ENCODE results near the gene CSNK1D. TPM values are rescaled to one million over a fixed set of nuclear protein-coding genes. Genes with fewer than 3 reads are reported as not detected.
"Not testable (repeated sequence)": the region's sequence is repeated elsewhere in the genome, so short reads cannot be mapped to it uniquely, and the experiment has no call there.

Gene CSNK1D
- total RNA-seq, 1 experiment from 2014 or later = 22.6 TPM

- not testable (repeated sequence) for DNase-seq (ENCODE audit: low read depth)
Observed at GRCh38 chr17:82193050-82193449, 80.5 kb downstream of the CSNK1D start.

Other genes with a start within 250 kb of the CSNK1D start
- gene RAC3, start 242.0 kb downstream of the CSNK1D start, total RNA-seq (2014; rRNA removed; shearing (Covaris generic)) = 10.7 and 13.1 TPM in 2 replicates
- 82.2 and 86.2 TPM in 2 replicates for gene DCXR, start 236.0 kb downstream of the CSNK1D start, total RNA-seq (2014; rRNA removed; shearing (Covaris generic))
- gene RFNG, start 221.9 kb downstream of the CSNK1D start, total RNA-seq (2014; rRNA removed; shearing (Covaris generic)) = 12.9 and 14.3 TPM in 2 replicates
- 84.0 and 94.3 TPM in 2 replicates for gene GPS1, start 221.8 kb downstream of the CSNK1D start, total RNA-seq (2014; rRNA removed; shearing (Covaris generic))
- gene DUS1L, start 207.9 kb downstream of the CSNK1D start, total RNA-seq (2014; rRNA removed; shearing (Covaris generic)) = 34.0 and 39.3 TPM in 2 replicates
- 26.4 and 28.7 TPM in 2 replicates for gene FASN, start 175.5 kb downstream of the CSNK1D start, total RNA-seq (2014; rRNA removed; shearing (Covaris generic))
- gene CCDC57, start 60.9 kb downstream of the CSNK1D start, total RNA-seq (2014; rRNA removed; shearing (Covaris generic)) = 3.7 and 5.0 TPM in 2 replicates
- 104 and 207 TPM in 2 replicates for gene SLC16A3, start 44.7 kb downstream of the CSNK1D start, total RNA-seq (2014; rRNA removed; shearing (Covaris generic))
- not detected in 2 replicates for gene CD7, start 43.9 kb upstream of the CSNK1D start, total RNA-seq (2014; rRNA removed; shearing (Covaris generic))
- 17.2 and 19.7 TPM in 2 replicates for gene SECTM1, start 60.1 kb upstream of the CSNK1D start, total RNA-seq (2014; rRNA removed; shearing (Covaris generic))
- gene TEX19, start 85.5 kb upstream of the CSNK1D start, total RNA-seq (2014; rRNA removed; shearing (Covaris generic)) = 0.24 TPM in 1 of 2 replicates, not detected in the other
- not detected in 2 replicates for gene UTS2R, start 98.1 kb upstream of the CSNK1D start, total RNA-seq (2014; rRNA removed; shearing (Covaris generic))
- gene HEXD, start 144.6 kb upstream of the CSNK1D start, total RNA-seq (2014; rRNA removed; shearing (Covaris generic)) = 2.4 and 3.0 TPM in 2 replicates
- gene OGFOD3, start 144.9 kb upstream of the CSNK1D start, total RNA-seq (2014; rRNA removed; shearing (Covaris generic)) = 29.2 and 31.0 TPM in 2 replicates
- 25.7 and 25.8 TPM in 2 replicates for gene CYBC1, start 177.1 kb upstream of the CSNK1D start, total RNA-seq (2014; rRNA removed; shearing (Covaris generic))
- 52.4 and 69.7 TPM in 2 replicates for gene NARF, start 185.0 kb upstream of the CSNK1D start, total RNA-seq (2014; rRNA removed; shearing (Covaris generic))
- 17.1 and 17.8 TPM in 2 replicates for gene FOXK2, start 246.0 kb upstream of the CSNK1D start, total RNA-seq (2014; rRNA removed; shearing (Covaris generic))

All from RPMI7951 (cell line).